ENCODE data around the gene EPN1. TPM values are rescaled to one million over a fixed set of nuclear protein-coding genes. Genes with fewer than 3 reads are reported as not detected.

EPN1 gene
- total and polyA plus RNA-seq, 9 of the 15 experiments (the other 6 are each of a cell fraction or from before 2014, with no cell fraction given), result 0.08 to 138 (median 12.7) TPM

- Histone ChIP-seq H3K9me1 (ENCODE audit: control insufficient read depth, insufficient read depth, low read length) (peaks cover 12% of the 10 kb centered on the region), H2AFZ (ENCODE audit: low read depth, low read length) (no peak overlapping the region), H3K4me3 (no peak overlapping the region), H3K27me3 (ENCODE audit: control insufficient read depth in 2 of 2, insufficient read depth in 2 of 2, low read length in 2 of 2) (no peaks in the 10 kb centered on the region), H3K36me3 (ENCODE audit: control insufficient read depth, insufficient read depth, low read length) (peaks cover 97% of the 10 kb centered on the region), H3K4me2 (ENCODE audit: insufficient read depth, low read length) (no peak overlapping the region), H3K9ac (ENCODE audit: insufficient read depth in 1 of 2, low read depth in 2 of 2, low read length in 2 of 2) (no peak overlapping the region), H3K9me3 (replicated peaks; ENCODE audit: control insufficient read depth, insufficient read depth, low read depth, low read length) (no peaks in the 10 kb centered on the region), H3K79me2 (ENCODE audit: control insufficient read depth, insufficient read depth, low read length) (peaks cover 88% of the 10 kb centered on the region), H3K27ac (ENCODE audit: extremely low read depth, low read depth, low read length) (no peak overlapping the region), H3K4me1 (replicated peaks in 1 of 2; ENCODE audit: control insufficient read depth in 2 of 2, insufficient read depth in 2 of 2, low read length in 2 of 2) (peaks cover 15 to 21% of the 10 kb centered on the region in 2 experiments; a peak in 4 of 5 replicates), H4K20me1 (replicated peaks; ENCODE audit: control insufficient read depth, insufficient read depth, low read length) (peaks cover 64% of the 10 kb centered on the region)
- ChIA-PET CTCF (ENCODE audit: low intra/inter-chr PET ratio) (no interaction called here), POLR2A (no interaction called here)
- WGBS (ENCODE audit: insufficient coverage, low coverage, missing lambda C conversion rate), result 74% methylated on average over 6 of the region's 7 CpGs
- TF ChIP-seq, protein P1, sequence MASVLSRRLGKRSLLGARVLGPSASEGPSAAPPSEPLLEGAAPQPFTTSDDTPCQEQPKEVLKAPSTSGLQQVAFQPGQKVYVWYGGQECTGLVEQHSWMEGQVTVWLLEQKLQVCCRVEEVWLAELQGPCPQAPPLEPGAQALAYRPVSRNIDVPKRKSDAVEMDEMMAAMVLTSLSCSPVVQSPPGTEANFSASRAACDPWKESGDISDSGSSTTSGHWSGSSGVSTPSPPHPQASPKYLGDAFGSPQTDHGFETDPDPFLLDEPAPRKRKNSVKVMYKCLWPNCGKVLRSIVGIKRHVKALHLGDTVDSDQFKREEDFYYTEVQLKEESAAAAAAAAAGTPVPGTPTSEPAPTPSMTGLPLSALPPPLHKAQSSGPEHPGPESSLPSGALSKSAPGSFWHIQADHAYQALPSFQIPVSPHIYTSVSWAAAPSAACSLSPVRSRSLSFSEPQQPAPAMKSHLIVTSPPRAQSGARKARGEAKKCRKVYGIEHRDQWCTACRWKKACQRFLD (CRISPR knock-in tag; IDR thresholded peaks at IDR 0.05), result no peak
- peak; percentile 52; the same call in 1 of the 2 replicates for TF ChIP-seq ZNF263 (CRISPR knock-in tag; IDR thresholded peaks at IDR 0.05; ENCODE audit: borderline replicate concordance)
- ATAC-seq (no peak), FAIRE-seq (no peak), DNase-seq (ENCODE audit: extremely low read depth in 1 of 4, low spot score in 3 of 4) (no peak)
- in situ Hi-C loops (cut with MboI) (no loop called here), intact Hi-C loops (cut with micrococcal nuclease) (no loop called here)
- BruUV-seq (replicated peaks), result no TSS peak
Measured at GRCh38 chr19:55661826-55662225, 13.2 kb upstream of the EPN1 start.

DNA sequence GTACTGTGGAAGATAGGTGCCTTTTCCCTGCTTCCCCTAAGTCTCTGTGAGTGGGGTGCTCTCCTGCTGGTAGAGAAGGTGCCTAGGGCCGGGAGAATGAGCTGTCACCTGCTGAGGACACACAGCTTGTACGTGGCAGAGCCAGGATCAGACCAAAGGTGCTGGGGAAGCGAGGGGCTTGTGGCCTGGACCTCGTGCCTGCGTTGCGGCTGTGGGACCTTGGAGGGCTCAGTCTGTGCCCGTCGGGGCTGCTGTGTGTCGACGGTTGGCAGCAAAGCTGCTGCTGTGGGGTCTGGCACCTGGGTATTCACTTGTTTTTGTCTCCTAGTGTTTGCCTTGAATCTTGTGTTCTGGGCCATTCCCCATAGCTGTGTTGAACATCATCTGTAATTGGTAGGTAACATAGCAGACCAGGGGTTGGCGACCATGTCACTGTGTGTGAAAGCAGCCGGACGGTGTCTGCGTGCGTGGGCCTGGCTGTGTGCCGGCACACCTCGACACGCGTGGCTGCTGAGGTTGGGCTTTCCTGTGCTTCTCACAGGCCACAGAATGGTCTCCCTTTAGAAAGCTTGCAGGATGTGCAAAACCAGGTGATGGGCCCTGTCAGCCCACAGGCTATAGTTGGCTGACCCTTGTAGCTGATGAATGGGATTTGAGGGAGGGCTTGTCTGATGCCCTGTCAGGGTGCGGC lies 11.0 kb upstream of the EPN1 start:
- WGBS (ENCODE audit: insufficient coverage, low coverage, missing lambda C conversion rate), result 93% methylated on average over 9 of the region's 20 CpGs
- Histone ChIP-seq H3K36me3 (ENCODE audit: control insufficient read depth, insufficient read depth, low read length) (peaks cover 98% of the 10 kb centered on the region), H3K79me2 (ENCODE audit: control insufficient read depth, insufficient read depth, low read length) (peaks cover 85% of the 10 kb centered on the region), H3K9ac (ENCODE audit: insufficient read depth in 1 of 2, low read depth in 2 of 2, low read length in 2 of 2) (no peak overlapping the region), H3K4me3 (no peak overlapping the region), H4K20me1 (replicated peaks; ENCODE audit: control insufficient read depth, insufficient read depth, low read length) (peaks cover 59% of the 10 kb centered on the region), H3K27me3 (ENCODE audit: control insufficient read depth in 2 of 2, insufficient read depth in 2 of 2, low read length in 2 of 2) (no peaks in the 10 kb centered on the region), H3K27ac (ENCODE audit: extremely low read depth, low read depth, low read length) (no peak overlapping the region), H3K9me3 (replicated peaks; ENCODE audit: control insufficient read depth, insufficient read depth, low read depth, low read length) (no peaks in the 10 kb centered on the region), H3K4me2 (ENCODE audit: insufficient read depth, low read length) (no peak overlapping the region), H3K4me1 (replicated peaks in 1 of 2; ENCODE audit: control insufficient read depth in 2 of 2, insufficient read depth in 2 of 2, low read length in 2 of 2) (peaks cover 0 to 14% of the 10 kb centered on the region in 2 experiments; a peak in 2 of 5 replicates), H3K9me1 (ENCODE audit: control insufficient read depth, insufficient read depth, low read length) (peaks cover 7% of the 10 kb centered on the region), H2AFZ (ENCODE audit: low read depth, low read length) (no peak overlapping the region)
- DNase-seq (ENCODE audit: extremely low read depth in 1 of 4, low spot score in 3 of 4) (no peak), FAIRE-seq (no peak), ATAC-seq (no peak)
- in situ Hi-C loops (cut with MboI), result no loop called here
- no peak for TF ChIP-seq KLF10 (CRISPR knock-in tag; IDR thresholded peaks at IDR 0.05)
- peak; percentile 59 for TF ChIP-seq RBFOX2 (IDR thresholded peaks at IDR 0.05; ENCODE audit: low read depth, low read length)
- TF ChIP-seq ZKSCAN3 (CRISPR knock-in tag; IDR thresholded peaks at IDR 0.05), result no peak
- no peak for TF ChIP-seq ZNF311 (CRISPR knock-in tag; IDR thresholded peaks at IDR 0.05)
- peak; percentile 53 for TF ChIP-seq POLR2G (IDR thresholded peaks at IDR 0.05; ENCODE audit: low read depth, low read length)
- TF ChIP-seq THAP7 (CRISPR knock-in tag; IDR thresholded peaks at IDR 0.05), result no peak
- TF ChIP-seq BRD9 (IDR thresholded peaks at IDR 0.05; ENCODE audit: low read depth, partially characterized antibody), result no peak
- TF ChIP-seq TARDBP (IDR thresholded peaks at IDR 0.05), result no peak
- TF ChIP-seq MAFK (IDR thresholded peaks at IDR 0.05; ENCODE audit: low read length), result no peak
- ChIA-PET CTCF (ENCODE audit: low intra/inter-chr PET ratio) (no interaction called here), POLR2A (interaction anchor here (0.5 to 1.4 kb wide), 7 partner anchors 8 to 513 kb away, joined by 3 to 6 read pairs (median 3); partner anchors contain the start of genes FIZ1 and U2AF2)
- intact Hi-C loops (cut with micrococcal nuclease), result no loop called here
- BruUV-seq (replicated peaks), result no TSS peak
